ENCODE data around the gene CFAP100. TPM values are rescaled to one million over a fixed set of nuclear protein-coding genes. Genes with fewer than 3 reads are reported as not detected.
A peak's percentile ranks its signal among the peaks of the same experiment; 100 is the strongest.

The CFAP100 gene
- total RNA-seq, 1 donor from 2014 or later, result not detected

DNA sequence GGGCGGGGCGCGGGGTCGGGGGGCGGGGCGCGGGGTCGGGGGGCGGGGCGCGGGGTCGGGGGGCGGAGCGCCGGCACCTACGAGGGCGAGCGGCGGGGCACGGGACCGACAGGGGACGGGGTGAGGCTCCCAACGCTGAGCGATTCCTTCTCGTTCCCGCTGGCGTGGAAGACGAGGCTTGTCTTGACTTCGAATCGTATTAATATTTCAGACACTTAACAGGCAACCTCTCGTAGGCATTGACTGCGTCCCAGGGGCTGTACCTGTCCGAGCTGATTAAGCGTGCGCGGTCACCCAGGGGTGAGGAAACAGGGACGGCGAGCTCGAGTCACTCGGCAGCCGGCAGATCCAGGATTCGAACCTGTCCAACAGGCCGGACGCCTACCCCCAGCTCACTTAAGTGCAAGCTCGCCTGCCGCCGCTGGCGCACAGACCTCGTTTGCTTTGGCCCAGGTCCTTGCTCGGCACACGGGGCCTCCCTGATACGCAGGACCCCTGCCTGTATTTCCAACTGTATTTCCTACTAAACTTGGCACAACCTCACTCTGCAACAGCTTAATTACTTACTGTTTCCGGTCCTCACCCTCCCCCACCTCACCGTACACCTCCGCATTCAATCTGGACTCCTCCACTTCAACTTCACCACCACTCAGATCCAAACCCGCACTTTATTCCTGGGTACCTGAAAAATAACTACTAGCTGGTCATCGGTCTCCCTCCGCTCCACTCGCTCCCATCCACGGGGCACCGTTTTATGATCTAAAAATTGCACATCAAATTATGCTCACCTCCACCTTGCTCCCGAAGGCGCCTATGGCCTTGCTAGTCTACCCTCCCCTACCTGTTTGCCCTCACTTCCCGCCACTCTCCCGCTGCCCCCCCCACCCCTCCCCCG is 81.7 kb downstream of the CFAP100 start:
- peaks cover 39% of the 10 kb centered on the region for H3K4me1 Mint-ChIP-seq
- H3K9me3 Mint-ChIP-seq, result no peaks in the 10 kb centered on the region
- peak in 1 of 2 experiments; percentile 72 for DNase-seq (ENCODE audit: low spot score in 2 of 2, unreplicated experiment in 2 of 2)
- TF ChIP-seq, protein P1, sequence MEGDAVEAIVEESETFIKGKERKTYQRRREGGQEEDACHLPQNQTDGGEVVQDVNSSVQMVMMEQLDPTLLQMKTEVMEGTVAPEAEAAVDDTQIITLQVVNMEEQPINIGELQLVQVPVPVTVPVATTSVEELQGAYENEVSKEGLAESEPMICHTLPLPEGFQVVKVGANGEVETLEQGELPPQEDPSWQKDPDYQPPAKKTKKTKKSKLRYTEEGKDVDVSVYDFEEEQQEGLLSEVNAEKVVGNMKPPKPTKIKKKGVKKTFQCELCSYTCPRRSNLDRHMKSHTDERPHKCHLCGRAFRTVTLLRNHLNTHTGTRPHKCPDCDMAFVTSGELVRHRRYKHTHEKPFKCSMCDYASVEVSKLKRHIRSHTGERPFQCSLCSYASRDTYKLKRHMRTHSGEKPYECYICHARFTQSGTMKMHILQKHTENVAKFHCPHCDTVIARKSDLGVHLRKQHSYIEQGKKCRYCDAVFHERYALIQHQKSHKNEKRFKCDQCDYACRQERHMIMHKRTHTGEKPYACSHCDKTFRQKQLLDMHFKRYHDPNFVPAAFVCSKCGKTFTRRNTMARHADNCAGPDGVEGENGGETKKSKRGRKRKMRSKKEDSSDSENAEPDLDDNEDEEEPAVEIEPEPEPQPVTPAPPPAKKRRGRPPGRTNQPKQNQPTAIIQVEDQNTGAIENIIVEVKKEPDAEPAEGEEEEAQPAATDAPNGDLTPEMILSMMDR (IDR thresholded peaks at IDR 0.05; ENCODE audit: unreplicated experiment), result no peak
- peak overlapping the region; percentile 82 for H3K27ac Mint-ChIP-seq
- peak overlapping the region; percentile 83 for H3K4me3 Mint-ChIP-seq
- H3K27me3 Mint-ChIP-seq (ENCODE audit: low read depth), result no peaks in the 10 kb centered on the region
- H3K36me3 Mint-ChIP-seq, result no peaks in the 10 kb centered on the region

DNA sequence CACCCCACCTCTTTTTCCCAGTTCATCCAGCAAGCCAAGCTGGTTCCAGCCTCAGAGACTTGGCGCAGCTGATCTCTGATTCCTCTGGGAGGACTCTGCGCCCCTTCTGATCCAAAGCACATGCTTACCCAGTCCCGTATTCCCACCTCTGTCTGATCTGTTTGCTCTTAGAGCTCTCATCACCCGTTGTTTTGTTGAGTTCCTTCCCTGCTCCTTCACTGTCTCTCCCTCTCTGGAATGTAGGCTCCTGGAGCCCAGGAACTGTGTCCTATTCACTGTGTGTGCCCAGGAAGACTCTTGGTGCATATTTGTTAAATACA is 82.3 kb downstream of the CFAP100 start:
- no peaks in the 10 kb centered on the region for H3K36me3 Mint-ChIP-seq
- peak overlapping the region; percentile 72 for H3K27ac Mint-ChIP-seq
- no peaks in the 10 kb centered on the region for H3K9me3 Mint-ChIP-seq
- TF ChIP-seq, protein P1 (IDR thresholded peaks at IDR 0.05; ENCODE audit: unreplicated experiment), result no peak
- H3K4me1 Mint-ChIP-seq, result peaks cover 40% of the 10 kb centered on the region
- H3K4me3 Mint-ChIP-seq, result peak overlapping the region; percentile 83
- H3K27me3 Mint-ChIP-seq (ENCODE audit: low read depth), result no peaks in the 10 kb centered on the region
- DNase-seq (ENCODE audit: low spot score in 2 of 2, unreplicated experiment in 2 of 2), result no peak

DNA sequence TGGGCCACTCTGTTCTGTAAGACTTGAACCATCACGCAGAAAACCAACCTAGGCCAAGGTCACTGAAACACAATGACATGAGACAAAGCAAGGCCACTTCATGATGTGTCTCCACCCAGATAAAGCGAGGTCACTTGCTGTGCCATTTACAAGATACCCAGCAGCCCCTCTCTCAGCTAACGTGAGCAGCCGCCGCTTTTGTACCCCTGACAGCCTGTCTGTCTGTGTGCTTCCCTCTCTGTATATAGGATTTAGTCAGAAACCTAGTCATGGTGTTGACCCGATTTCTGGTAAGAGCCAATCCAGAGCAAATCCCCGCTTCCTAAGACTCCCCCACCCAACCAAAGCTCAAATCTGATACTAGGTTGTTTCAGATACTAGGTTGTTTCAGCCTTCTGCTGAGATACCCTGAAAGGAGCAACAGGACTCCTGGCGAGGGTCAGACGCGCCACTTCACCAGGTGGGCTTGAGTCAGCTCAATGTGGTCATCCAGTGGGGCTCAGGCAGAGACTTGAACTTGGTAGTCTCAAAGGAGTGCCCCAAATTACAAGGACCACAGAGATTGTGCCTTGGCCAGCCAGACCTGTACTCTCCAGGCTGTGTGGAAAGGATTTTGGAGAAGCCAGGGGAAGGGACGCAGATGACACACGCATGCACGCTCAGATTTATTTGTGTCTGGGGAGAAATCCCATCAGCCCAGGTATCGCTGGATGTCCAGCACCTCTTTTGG is 84.0 kb downstream of the CFAP100 start:
- Mint-ChIP-seq H3K4me3 (no peak overlapping the region), H3K9me3 (no peaks in the 10 kb centered on the region)

DNA sequence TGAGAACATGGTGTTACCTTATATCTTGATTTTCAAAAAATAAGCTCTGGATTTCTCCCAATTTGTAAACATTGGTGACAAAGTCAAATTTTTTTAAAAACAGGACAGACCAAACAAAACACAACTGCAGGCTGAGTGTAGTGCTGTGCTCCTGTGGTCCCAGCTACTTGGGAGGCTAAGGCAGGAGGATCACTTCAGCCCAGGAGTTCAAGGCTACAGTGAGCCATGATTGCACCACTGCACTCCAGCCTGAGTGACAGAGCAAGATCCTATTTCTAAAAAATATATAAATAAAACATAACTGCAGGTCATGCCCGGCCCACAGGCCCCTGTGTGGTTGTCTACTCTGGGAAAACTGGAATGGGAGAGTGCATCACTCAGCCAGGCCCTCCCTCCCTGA is 84.9 kb downstream of the CFAP100 start:
- H3K27ac Mint-ChIP-seq, result no peak overlapping the region
- DNase-seq (ENCODE audit: low spot score in 2 of 2, unreplicated experiment in 2 of 2), result no peak
- no peaks in the 10 kb centered on the region for H3K9me3 Mint-ChIP-seq
- peaks cover 13% of the 10 kb centered on the region for H3K4me1 Mint-ChIP-seq
- H3K36me3 Mint-ChIP-seq, result no peaks in the 10 kb centered on the region
- H3K4me3 Mint-ChIP-seq, result no peak overlapping the region
- TF ChIP-seq, protein P1 (IDR thresholded peaks at IDR 0.05; ENCODE audit: unreplicated experiment), result no peak
- H3K27me3 Mint-ChIP-seq (ENCODE audit: low read depth), result no peaks in the 10 kb centered on the region

More for the DNA sequence above, 84.0 kb downstream of the CFAP100 start:
- Mint-ChIP-seq H3K36me3 (no peaks in the 10 kb centered on the region), H3K27ac (no peak overlapping the region), H3K27me3 (ENCODE audit: low read depth) (no peaks in the 10 kb centered on the region), H3K4me1 (peaks cover 22% of the 10 kb centered on the region)
- DNase-seq (ENCODE audit: low spot score in 2 of 2, unreplicated experiment in 2 of 2), result no peak
- TF ChIP-seq, protein P1 (IDR thresholded peaks at IDR 0.05; ENCODE audit: unreplicated experiment), result no peak

DNA sequence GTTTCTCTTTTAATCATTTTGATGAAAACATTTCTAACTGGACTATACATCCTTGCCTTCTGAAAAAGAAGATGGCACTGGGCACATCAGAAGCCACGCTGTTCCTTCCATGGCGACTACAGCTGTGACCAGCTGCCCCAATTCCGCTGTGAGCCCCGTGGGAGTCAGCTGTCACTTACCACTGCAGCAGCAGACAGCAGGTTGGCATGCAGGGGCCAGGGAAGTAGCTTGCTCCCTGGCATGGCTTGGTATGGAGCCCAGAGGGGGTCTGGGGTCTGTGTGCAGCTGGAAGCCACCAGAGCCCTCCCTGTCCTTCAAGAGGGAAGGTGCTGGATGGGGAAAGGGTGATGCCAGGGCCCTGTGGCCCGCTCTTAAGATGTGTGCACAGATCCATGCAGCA is 85.5 kb downstream of the CFAP100 start:
- H3K4me1 Mint-ChIP-seq, result peaks cover 13% of the 10 kb centered on the region
- H3K27ac Mint-ChIP-seq, result no peak overlapping the region
- no peaks in the 10 kb centered on the region for H3K36me3 Mint-ChIP-seq
- no peaks in the 10 kb centered on the region for H3K27me3 Mint-ChIP-seq (ENCODE audit: low read depth)
- DNase-seq (ENCODE audit: low spot score in 2 of 2, unreplicated experiment in 2 of 2), result no peak
- TF ChIP-seq, protein P1 (IDR thresholded peaks at IDR 0.05; ENCODE audit: unreplicated experiment), result no peak
- no peak overlapping the region for H3K4me3 Mint-ChIP-seq
- no peaks in the 10 kb centered on the region for H3K9me3 Mint-ChIP-seq

Measured in mesothelial cell of epicardium (in vitro differentiated cells).